Ascending aorta (tissue), 2 donors: ENCODE data around the gene RSU1. TPM values are rescaled to one million over a fixed set of nuclear protein-coding genes. Genes with fewer than 3 reads are reported as not detected.

Source experiments
- DNase-seq, 2 donors: peaks; one replicate each; pipeline ENCODE4 v3.0.0-alpha.2; 2019; ENCODE audit warnings: low spot score in 2 of 2
- H3K27ac ChIP-seq, 2 donors: fragments of 200-600 bp; sonication (generic); one replicate each; pipeline ENCODE4 v1.5.1; 2016 to 2017; ENCODE audit warnings: mild to moderate bottlenecking in 1 of 2
- H3K27me3 ChIP-seq: fragments of 200-600 bp; sonication (generic); one replicate; pipeline ENCODE4 v1.5.1; 2017
- H3K36me3 ChIP-seq, 2 donors: fragments of 200-600 bp; sonication (generic); one replicate each; pipeline ENCODE4 v1.5.1; 2016
- H3K4me1 ChIP-seq, 2 donors: fragments of 200-600 bp; sonication (generic); one replicate each; pipeline ENCODE4 v1.5.1; 2016 to 2017; ENCODE audit warnings: mild to moderate bottlenecking in 1 of 2
- H3K4me3 ChIP-seq, 2 donors: fragments of 200-600 bp; sonication (generic); one replicate each; pipeline ENCODE4 v1.5.1; 2016 to 2017; ENCODE audit warnings: mild to moderate bottlenecking in 1 of 2
- H3K9me3 ChIP-seq, 2 donors: fragments of 200-600 bp; sonication (generic); one replicate each; pipeline ENCODE4 v1.5.1; 2016
- CTCF ChIP-seq, 3 experiments: fragments of 200-600 bp in 2 of 3; fragments of 450-650 bp in 1 of 3; sonication (generic) in 2 of 3; IDR thresholded peaks; one replicate each; pipeline ENCODE4 v1.5.1; 2016 to 2019; ENCODE audit warnings: antibody characterized with exemption in 3 of 3, mild to moderate bottlenecking in 1 of 3, moderate library complexity in 1 of 3
- intact Hi-C: fragments of 100-400 bp; cut with DNase I; formaldehyde crosslinking; loops from one replicate; pipeline ENCODE4 v1.15.1; 2023
- total RNA-seq: library from RNA; depleted of rRNA; stranded (reverse); fragments of >200 nt; gene quantifications from one replicate; pipeline ENCODE4 v1.1.0, GENCODE V29; 2016

RSU1 gene
- total RNA-seq, 1 donor from 2014 or later = 82.2 TPM

- no peak for DNase-seq
- Histone ChIP-seq H3K27me3 (no peaks in the 10 kb centered on the region), H3K27ac (no peak overlapping the region), H3K9me3 (no peaks in the 10 kb centered on the region), H3K4me3 (no peak overlapping the region), H3K36me3 (peaks cover 0 to 14% of the 10 kb centered on the region in 2 donors), H3K4me1 (no peaks in the 10 kb centered on the region)
- intact Hi-C loops = no loop called here
- TF ChIP-seq CTCF (IDR thresholded peaks at IDR 0.05) = no peak
Observed at GRCh38 chr10:16674147-16674703, 143.0 kb downstream of the RSU1 start.

DNA sequence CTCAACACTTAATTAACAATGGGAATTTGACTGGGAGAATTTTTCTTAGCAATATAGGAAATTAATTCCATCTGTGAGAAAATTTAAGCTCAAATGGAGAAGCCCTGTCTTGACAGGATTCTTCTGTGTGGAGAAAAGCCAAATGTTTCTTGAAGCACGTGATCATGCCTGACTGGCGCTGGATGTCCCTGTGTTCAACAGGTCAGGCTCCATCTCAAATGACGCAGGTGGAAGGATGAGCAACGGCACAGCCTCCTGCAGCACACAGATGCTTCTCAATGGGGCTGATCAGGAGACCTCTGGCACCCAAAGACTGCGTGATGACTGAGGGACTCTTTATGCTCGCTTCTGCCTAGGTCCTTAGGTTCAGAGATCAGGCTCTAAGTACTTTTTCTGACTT, 143.8 kb downstream of the RSU1 start:
- intact Hi-C loops = no loop called here
- H3K36me3 ChIP-seq = peaks cover 0 to 15% of the 10 kb centered on the region in 2 donors
- DNase-seq = no peak
- H3K4me3 ChIP-seq = no peak overlapping the region
- H3K27me3 ChIP-seq = no peaks in the 10 kb centered on the region
- no peaks in the 10 kb centered on the region for H3K9me3 ChIP-seq
- H3K27ac ChIP-seq = no peak overlapping the region
- TF ChIP-seq CTCF (IDR thresholded peaks at IDR 0.05) = no peak
- no peaks in the 10 kb centered on the region for H3K4me1 ChIP-seq

GRCh38 chr10:16663444-16663843, 153.8 kb downstream of the RSU1 start:
- intact Hi-C loops = no loop called here
- TF ChIP-seq CTCF (IDR thresholded peaks at IDR 0.05) = no peak
- Histone ChIP-seq H3K4me3 (no peak overlapping the region), H3K27me3 (no peaks in the 10 kb centered on the region), H3K36me3 (no peaks in the 10 kb centered on the region), H3K4me1 (no peaks in the 10 kb centered on the region), H3K9me3 (no peaks in the 10 kb centered on the region), H3K27ac (no peak overlapping the region)
- no peak for DNase-seq

DNA sequence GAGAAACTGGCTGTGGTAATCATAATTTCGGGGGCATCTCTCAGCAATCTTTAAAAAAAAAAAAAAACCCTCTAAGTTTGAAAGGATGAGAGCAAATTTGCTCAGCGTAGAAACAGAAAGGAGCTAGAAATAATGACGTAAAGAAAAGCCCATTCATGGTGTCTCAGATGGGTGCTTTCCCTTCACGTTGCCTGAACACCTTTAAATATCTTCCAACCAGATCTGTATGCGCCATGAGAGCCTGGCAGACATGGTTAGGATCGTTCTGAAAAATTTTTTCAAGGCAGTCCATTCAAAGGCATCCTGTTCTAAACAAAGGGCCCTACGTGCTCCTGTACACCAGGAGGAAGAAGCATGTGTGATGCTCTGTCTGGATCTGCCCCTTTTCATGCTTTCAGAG, 154.3 kb downstream of the RSU1 start:
- Histone ChIP-seq H3K36me3 (no peaks in the 10 kb centered on the region), H3K9me3 (no peaks in the 10 kb centered on the region), H3K4me1 (no peaks in the 10 kb centered on the region), H3K27ac (no peak overlapping the region), H3K27me3 (no peaks in the 10 kb centered on the region), H3K4me3 (no peak overlapping the region)
- no peak for DNase-seq
- no peak for TF ChIP-seq CTCF (IDR thresholded peaks at IDR 0.05)
- intact Hi-C loops = no loop called here

DNA sequence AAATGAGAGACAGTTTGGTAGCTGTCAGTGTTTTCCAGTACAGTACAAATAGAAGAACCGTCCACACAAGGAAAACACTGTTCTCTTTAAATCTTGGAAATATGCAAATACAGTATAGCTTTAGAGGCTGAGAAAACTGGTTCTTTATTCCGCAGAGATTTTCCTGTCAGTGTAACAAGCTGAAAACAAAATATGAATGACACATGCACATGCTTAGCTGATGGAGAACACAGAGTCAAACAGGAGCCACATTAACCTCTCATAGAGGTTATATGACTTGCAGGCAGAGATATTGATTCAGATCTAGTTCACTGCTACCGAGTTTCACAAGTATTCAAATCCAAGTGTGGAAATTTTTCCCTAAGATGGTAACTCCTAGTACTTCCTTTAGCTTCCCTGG, 160.3 kb downstream of the RSU1 start:
- intact Hi-C loops = no loop called here
- H3K9me3 ChIP-seq = no peaks in the 10 kb centered on the region
- TF ChIP-seq CTCF (IDR thresholded peaks at IDR 0.05) = no peak
- no peaks in the 10 kb centered on the region for H3K36me3 ChIP-seq
- no peak for DNase-seq
- no peaks in the 10 kb centered on the region for H3K4me1 ChIP-seq
- no peaks in the 10 kb centered on the region for H3K27me3 ChIP-seq
- no peak overlapping the region for H3K4me3 ChIP-seq
- no peak overlapping the region for H3K27ac ChIP-seq

DNA sequence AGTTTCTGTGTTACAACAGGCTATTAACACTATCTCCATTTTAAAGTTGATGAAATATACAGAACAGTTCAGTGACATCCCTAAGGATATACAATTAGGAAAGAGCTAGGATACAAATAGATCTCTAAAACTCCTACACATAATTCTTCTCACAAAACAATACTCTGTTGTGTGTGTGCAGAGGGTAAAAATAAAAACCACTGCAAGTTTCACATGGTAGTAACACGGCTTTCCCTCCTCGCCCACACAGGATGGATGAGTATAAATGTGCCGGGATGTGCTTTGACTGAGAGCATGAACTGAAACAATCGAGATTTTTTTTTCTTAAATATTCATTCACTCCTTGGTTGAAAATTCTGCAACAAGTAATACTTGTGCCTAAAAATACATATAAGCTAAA, 164.0 kb downstream of the RSU1 start:
- intact Hi-C loops = no loop called here
- Histone ChIP-seq H3K4me1 (no peaks in the 10 kb centered on the region), H3K4me3 (no peak overlapping the region), H3K36me3 (no peaks in the 10 kb centered on the region), H3K27ac (no peak overlapping the region), H3K9me3 (no peaks in the 10 kb centered on the region), H3K27me3 (no peaks in the 10 kb centered on the region)
- TF ChIP-seq CTCF (IDR thresholded peaks at IDR 0.05) = no peak
- DNase-seq = no peak
